Putamen (tissue), 1 donor: ENCODE results near the gene HSBP1L1.

Experiments
- DNase-seq: peaks from one replicate; pipeline ENCODE4 v3.0.0-alpha.2; 2016; ENCODE audit warnings: low spot score

HSBP1L1 gene

DNA sequence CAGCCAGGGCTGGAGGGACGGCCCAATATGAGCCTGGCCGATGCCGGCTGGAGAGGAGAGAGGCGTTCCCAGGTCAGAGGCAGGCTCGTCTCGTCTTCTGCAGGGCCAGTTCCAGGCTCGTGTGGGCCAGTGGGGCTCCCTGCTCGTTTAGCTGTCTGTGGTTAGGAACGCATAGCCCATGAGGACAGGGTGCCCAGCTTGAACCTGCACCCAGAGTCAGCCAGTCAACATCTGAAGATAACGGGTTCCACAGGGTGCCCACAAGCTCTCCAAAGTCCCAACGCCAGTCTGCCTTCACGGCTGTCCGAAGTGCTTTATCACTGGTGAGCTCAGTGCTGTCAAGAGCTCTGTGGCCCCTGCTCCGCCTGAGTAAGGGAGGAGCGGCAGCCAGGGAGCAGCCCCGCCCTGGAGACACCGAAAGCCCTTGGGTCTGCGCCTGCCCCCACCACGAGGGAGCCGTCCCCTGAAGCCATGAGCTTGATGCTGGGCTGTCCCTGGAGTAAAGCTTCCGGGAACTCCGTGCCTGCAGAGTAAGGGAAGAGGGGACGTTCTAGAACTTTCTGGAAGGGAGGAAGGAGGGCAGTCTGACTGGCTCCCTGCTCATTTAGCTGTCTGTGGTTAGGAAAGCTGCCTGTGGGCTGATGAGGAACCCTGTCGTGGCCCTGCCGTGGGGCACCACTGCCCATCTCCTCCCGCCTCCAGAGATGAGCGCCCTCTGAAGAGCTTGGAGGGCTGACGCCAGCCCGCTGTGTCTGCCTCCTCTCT lies 2.7 kb upstream of the HSBP1L1 start:
- no peak for DNase-seq

DNA sequence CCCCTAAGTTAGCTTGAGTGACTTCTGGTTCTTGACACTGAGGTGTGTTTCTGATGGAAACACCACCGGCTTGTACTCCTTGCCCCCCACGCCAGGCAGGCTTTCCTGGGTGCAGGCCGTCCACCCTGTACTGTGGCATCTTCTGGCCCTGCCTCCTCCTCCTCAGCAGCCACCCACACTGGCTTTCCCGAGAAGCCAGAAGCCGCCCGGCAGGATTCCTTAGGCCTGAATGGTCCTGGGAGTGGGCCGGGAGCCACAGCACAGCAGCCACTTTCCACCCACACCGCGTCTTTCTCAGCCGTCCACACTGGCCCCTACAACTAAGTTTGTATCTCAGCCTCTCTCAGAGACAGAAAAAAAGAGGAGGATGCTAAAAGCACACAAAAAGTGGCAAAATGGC lies 2.1 kb upstream of the HSBP1L1 start:
- no peak for DNase-seq

DNA sequence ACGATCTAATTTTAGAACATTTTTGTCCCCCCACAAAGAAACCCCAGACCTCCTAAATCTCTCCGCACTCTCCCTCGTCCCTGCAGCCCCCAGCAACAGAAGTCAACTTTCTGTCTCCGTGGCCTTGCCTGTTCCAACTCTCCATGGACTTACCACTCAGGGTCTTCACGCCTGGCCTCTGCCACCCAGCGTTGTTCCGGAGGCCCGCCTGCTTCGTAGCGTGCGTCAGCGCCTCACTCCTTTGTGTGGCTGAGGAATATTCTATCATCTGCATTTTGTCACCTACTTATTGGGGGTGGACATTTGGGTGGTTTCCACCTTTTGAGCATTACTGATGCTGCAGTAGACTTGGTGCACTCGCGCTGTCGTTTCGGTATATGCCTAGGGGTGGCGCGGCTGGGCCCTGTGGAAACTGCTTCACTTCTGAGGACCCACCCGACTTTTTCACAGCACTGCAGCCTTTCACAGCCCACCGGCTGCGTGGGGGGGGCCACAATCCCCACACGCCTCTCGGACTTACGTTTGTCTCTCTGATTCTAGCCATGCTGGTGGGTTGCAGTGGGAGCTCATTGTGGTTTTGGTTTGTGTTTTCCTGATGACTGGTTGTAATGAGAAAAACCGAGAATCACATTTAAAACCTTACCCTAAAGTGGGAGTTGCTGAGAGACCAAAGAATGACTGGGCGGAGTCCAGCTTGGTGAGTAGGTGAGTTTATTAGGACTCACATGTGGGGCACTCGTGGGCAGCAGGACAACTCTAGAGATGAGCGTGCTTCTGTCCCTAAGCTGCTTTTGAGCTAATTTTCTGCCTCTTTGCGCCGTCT lies 1.4 kb upstream of the HSBP1L1 start:
- no peak for DNase-seq

DNA sequence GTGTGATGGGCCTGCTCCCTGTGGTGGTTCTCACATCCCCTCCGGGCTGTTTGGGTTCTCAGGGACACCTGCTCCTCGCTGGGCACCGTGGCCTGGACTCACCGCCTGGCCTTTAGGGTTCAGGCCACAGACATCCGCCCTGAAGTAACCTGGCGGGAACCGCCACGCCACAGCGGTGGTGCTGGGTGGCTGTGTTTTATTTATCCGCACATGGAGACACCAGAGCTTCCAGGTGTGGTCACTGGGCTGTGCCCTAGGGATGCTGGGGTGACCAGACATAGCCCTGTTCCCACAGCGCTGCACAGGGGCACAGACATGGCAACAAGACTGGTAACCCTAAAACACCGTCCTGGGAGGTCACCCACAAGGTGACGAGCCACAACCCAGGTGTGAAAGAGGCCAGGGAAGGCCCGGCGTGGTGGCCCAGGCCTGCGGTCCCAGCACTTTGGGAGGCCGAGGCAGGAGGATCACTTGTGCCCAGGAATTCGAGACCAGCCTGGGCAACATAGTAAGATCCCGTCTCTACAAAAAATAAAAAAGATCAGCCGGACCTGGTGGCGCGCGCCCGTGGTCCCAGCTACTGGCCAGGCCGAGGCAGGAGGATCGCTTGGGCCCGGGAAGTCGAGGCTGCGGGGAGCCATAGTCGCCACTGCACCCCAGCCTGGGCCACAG lies 649 bp upstream of the HSBP1L1 start:
- DNase-seq: no peak

- no peak for DNase-seq
Observed at GRCh38 chr18:79965119-79965902, 868 bp downstream of the HSBP1L1 start.

DNA sequence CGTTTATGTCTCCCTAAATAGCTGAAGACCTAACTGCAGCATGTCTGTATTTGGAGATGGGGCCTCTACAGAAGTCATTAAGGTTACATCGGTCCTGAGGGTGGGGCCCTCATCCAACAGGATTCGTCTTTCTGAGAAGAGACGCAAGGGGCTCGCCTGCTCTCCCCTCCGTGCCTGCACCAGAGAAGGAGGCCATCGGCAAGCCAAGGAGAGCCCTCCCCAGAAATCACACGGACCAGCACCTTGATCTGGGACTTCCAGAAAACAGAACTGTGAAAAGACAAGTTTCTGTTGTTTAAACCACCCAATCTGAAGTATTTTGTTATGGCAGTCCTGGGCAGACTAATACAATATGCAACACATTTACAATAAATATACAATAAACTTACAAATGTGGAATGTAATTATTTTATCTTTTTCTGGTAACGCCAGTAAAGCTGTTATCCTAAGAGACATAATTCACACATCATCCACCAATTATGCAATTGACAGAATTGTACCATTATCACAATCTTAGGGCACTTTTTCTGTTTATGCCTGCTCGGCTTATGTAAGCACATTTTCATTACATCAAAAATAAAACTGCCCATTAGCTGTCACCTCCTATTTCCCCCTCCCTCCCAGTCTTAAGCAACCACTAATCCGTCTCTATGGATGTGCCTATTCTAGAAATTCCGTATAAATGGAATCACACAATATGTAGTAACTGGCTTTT lies 6.1 kb downstream of the HSBP1L1 start:
- no peak for DNase-seq

DNA sequence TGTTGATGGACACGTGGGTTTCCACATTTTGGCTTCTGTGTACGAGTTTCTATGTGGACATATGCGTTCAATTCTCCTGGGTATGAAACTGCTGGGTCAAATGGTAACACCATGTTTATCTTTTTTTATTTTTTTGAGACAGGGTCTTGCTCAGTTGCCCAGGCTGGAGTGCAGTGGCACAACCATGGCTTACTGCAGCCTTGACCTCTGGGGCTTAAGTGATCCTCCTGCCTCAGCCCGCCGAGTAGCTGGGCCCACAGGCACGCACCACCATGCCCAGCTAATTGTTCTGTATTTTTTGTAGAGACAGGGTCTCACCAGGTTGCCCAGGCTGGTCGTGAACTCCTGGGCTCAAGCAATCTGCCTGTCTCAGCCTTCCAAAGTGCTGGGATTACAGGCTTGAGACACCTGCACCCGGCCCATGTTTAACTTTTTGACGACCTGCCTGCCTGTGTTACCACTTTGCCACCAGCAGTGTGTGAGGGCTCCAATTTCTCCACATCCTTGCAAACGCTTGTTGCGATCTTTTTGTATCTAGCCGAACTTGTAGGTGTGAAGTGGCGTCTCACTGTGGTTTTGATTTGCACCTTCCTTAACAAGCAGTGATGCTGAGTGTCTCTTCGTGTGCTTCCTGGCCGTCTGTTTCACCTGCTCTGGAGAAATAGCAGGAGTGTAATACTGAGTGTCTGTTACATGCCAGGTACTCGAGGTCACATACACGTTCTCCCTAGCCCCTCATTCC lies 6.9 kb downstream of the HSBP1L1 start:
- DNase-seq: no peak

- DNase-seq: no peak
Observed at GRCh38 chr18:79971986-79972385, 7.5 kb downstream of the HSBP1L1 start.

DNA sequence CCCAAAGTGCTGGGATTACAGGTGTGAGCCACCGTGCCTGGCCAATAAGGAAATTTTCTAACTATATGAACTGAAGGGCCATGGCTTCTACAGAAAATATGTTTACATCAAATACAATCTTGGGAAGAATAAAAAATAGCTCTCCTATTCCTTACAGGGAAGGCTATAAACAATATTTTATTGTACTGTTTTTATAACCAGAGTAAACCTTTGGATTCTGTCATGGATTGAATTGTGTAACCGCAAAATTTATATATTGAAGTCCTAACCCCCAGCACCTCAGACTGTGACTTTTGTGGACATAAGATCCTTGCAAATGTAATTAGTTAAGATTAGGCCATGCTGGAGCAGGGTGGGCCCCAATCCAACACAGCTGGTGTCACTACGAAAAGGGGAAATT lies 8.3 kb downstream of the HSBP1L1 start:
- no peak for DNase-seq

DNA sequence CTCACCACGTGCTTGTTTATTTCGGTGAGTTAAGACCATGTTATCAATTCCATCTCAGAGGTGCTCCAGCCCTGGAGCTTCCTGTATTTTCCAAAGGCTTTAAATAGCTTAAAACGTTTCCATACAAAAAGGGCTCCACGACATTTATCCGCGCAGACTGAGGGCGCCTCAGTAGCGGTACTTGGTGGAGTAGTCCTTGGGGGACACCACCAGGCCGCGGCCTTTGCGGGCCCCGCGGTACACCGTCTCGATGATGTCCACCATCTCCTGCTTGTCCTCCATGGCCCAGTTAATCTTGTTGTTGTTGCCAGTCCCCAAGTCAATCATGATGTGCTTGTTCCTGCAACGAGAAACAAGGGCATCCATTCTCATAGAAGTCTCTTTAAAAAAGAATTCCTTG lies 9.1 kb downstream of the HSBP1L1 start:
- DNase-seq: no peak

DNA sequence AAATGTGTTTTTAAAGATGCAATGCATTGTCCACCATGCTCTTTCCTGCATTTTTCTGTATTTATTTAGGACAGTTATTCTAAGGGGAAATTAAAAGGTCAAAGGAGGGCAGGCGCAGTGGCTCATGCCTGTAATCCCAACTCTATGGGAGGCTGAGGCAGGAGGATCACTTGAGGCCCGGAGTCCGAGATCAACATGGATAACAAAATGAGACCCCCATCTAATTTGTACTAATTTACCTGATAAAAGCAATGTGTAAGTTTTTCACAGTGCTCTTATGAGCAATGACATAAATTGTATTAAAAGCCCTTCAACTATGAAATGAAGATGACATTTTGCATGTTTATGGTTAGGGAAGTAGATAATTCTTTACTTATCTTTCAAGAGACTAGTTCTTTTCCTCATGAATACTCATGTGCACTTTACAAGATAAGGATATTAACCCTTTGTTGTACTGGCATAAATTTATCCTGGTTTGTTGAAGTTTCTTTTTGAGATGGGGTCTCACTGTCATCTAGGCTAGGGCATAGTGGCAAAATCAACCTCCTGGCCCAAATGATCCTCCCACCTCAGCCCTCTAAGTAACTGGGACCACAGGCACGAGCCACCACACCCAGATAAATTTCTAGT lies 9.7 kb downstream of the HSBP1L1 start:
- DNase-seq: no peak

DNA sequence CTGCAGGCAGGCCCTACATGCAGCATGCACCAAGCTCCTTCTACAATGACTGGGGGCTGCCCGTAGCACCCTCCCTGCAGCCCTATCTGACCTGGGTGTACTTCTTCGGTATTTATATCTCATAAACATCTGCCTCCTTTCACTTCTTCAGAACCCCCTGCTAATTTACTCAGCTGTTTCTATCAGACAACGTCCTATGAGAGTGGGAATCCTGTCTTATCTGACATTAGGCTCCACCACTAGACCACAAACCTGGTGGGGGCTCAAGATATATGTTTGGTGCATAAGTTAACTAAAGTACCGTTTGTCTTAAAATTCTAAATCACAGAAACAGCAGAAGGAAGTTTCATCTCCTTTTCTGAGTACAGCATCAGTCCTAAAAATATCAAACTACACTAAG lies 10.6 kb downstream of the HSBP1L1 start:
- no peak for DNase-seq

DNA sequence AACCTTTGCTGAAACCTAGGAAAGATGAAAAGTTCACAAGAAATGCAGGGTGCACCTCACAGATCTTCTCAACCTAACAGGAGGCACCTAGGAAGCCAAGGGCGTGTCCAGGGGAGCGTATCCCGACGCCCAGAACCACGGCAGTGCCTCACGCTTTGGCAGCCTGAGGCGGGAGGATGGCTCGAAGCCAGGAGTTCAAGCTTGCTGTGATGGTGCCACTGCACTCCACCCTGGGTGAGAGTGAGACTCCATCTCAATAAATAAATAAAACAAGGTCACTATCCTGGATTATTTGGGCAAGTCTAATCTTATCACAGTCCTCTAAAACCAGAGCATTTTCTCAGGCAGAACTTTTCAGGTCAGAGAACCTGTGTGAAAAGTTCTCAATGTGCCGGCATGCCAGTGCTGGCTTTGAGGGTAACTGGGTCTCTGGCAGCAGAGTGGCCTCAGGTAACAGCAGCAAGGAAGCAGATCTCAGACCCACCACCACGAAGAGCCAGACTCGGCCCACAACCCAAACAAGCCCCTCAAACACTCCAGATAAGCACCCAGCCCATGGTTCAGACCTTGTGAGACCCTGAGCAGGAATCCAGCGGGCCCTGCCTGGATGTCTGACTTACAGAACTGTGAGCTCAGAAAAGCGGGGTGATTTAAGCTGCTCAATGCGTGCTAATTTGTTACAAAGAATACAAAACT lies 11.7 kb downstream of the HSBP1L1 start:
- no peak for DNase-seq

- no peak for DNase-seq
Observed at GRCh38 chr18:79979843-79980242, 15.4 kb downstream of the HSBP1L1 start.

DNA sequence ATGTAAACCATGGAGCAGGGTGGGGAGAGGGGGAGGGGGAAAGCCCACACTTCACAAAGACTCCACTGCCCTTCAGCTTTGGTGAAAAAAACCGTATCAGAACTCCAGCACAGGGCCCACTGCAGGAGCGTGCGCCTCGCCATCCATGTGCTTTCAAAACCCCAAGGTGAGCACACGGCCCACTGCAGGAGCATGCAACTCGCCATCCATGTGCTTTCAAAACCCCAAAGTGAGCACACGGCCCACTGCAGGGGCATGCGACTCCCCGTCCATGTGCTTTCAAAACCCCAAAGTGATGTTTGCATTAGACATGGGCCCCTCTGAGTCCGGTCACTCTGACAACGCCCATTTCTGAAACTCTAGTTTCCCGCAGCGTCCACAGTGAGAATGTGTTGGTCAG lies 16.1 kb downstream of the HSBP1L1 start:
- no peak for DNase-seq

DNA sequence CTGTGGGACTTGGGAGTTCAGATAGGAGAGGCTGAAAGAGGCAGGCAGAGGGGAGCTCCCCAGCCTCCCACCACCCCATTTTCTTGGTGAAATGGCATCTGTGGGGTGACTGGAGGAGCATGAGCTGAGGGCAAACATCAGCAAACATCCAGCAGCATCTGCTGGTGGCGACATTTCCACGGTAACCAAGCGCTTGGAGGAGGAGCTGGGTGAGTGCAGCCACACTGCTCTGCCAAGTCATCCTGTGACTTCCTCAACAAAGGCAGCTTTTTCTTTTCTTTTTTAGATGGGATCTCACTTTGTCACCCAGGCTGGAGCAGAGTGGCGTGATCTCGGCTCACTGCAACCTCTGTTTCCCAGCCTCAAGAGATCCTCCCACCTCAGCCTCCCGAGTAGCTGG lies 18.3 kb downstream of the HSBP1L1 start:
- DNase-seq: peak; percentile 63

- DNase-seq: no peak
Observed at GRCh38 chr18:79983253-79983652, 18.8 kb downstream of the HSBP1L1 start.

- DNase-seq: no peak
Observed at GRCh38 chr18:79983793-79984192, 19.4 kb downstream of the HSBP1L1 start.

- no peak for DNase-seq
Observed at GRCh38 chr18:79985172-79985571, 20.7 kb downstream of the HSBP1L1 start.

DNA sequence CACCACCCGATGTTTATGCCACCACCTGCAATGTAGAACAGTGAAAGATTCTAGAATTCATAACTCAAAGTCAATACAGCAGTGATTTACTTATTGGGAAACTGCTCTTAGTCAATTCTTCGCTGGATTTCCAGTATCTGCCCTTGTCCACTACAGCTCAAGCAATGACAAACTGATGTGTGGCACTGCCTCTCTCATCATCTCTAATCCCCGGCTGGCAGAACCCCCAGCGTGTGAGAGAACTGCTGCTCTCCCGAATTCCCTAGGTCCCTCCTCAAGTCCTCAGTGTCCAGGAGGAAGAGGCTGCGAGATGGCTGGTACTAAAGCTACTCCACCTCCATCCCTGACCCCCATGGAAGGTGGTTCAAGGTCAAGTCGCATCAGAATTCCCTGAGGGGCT lies 22.3 kb downstream of the HSBP1L1 start:
- DNase-seq: no peak
